GM12878 (cell line): ENCODE measurements around the gene CSNK1G1. TPM values are rescaled to one million over a fixed set of nuclear protein-coding genes. Genes with fewer than 3 reads are reported as not detected.
A peak's percentile ranks its signal among the peaks of the same experiment; 100 is the strongest.

Experiments used
- ATAC-seq: fragments of 200-7000 bp; cut with Tn5 transposase; 3 replicates; pipeline ENCODE4 v1.9.1; 2020; ENCODE audit warnings: mild to moderate bottlenecking, moderate library complexity
- BruUV-seq: library from RNA; stranded (reverse); fragments of 400-500 nt; replicated peaks from 2 replicates; lab custom pipeline; 2021; lab: Mats Ljungman, UMichigan
- CTCF ChIA-PET: fragments of 300-600 bp; sonication (Branson Sonifier 250); formaldehyde crosslinking; extraction: SDS; loops from one replicate; lab custom pipeline; 2021; ENCODE audit warnings: inconsistent platforms; lab: Yijun Ruan, JAX
- POLR2A ChIA-PET: fragments of 350-600 bp; formaldehyde crosslinking; extraction: SDS; loops from one replicate; lab custom pipeline; 2021; ENCODE audit warnings: inconsistent platforms; lab: Charles Lee
- RAD21 ChIA-PET: fragments of 300-600 bp; sonication (Branson Sonifier 250); formaldehyde crosslinking; loops from one replicate; lab custom pipeline; 2023; ENCODE audit warnings: antibody characterized with exemption; ENCODE audit not compliant: unreplicated experiment; lab: Charles Lee
- SMC1A ChIA-PET: fragments of 300-600 bp; sonication (Branson Sonifier 250); formaldehyde crosslinking; loops from one replicate; lab custom pipeline; 2023; ENCODE audit not compliant: unreplicated experiment, uncharacterized antibody; lab: Charles Lee
- DNase-seq: peaks from one replicate; pipeline ENCODE4 v3.0.0-alpha.2; 2011; ENCODE audit warnings: low read depth, low spot score
- FAIRE-seq: peaks from 3 replicates; lab custom pipeline; 2011; peaks lifted over from hg19 to GRCh38; lab: Jason Lieb, UNC
- H2AFZ ChIP-seq: 2 replicates; pipeline ENCODE4 v1.6.0; 2011; ENCODE audit warnings: low read depth, low read length, control low read depth; ENCODE audit not compliant: control insufficient read depth
- H3K27ac ChIP-seq: 2 replicates; pipeline ENCODE4 v1.5.1; 2011; ENCODE audit warnings: control low read depth; ENCODE audit not compliant: control insufficient read depth, insufficient read depth
- H3K27me3 ChIP-seq, 2 experiments: replicated peaks in 1 of 2; 2 replicates each; pipeline versions ENCODE4 v1.6.0 to v1.6.1; 2011; ENCODE audit warnings: low read length in 1 of 2; ENCODE audit not compliant: control insufficient read depth in 2 of 2, insufficient read depth in 2 of 2
- H3K36me3 ChIP-seq, 2 experiments: 2 replicates each; pipeline ENCODE4 v1.5.1; 2011; ENCODE audit warnings: low read length in 1 of 2; ENCODE audit not compliant: control insufficient read depth in 2 of 2, insufficient read depth in 2 of 2
- H3K4me1 ChIP-seq: 2 replicates; pipeline ENCODE4 v1.6.1; 2011; ENCODE audit warnings: mild to moderate bottlenecking, low read length, moderate library complexity, mixed read lengths; ENCODE audit not compliant: control insufficient read depth, insufficient read depth
- H3K4me2 ChIP-seq: 2 replicates; pipeline ENCODE4 v1.6.0; 2011; ENCODE audit warnings: control low read depth; ENCODE audit not compliant: control insufficient read depth, insufficient read depth
- H3K4me3 ChIP-seq: fragments of 200-600 bp; sonication (generic); 2 replicates; pipeline ENCODE4 v1.5.1; 2016
- H3K79me2 ChIP-seq: 2 replicates; pipeline ENCODE4 v1.6.0; 2011; ENCODE audit warnings: low read length; ENCODE audit not compliant: control insufficient read depth, insufficient read depth
- H3K9ac ChIP-seq: 2 replicates; pipeline ENCODE4 v1.8.0; 2011; ENCODE audit warnings: low read length, control low read depth, mixed read lengths; ENCODE audit not compliant: control insufficient read depth, insufficient read depth
- H3K9me3 ChIP-seq: replicated peaks from 3 replicates; pipeline ENCODE4 v1.5.1; 2011; ENCODE audit warnings: mild to moderate bottlenecking, low read length; ENCODE audit not compliant: control insufficient read depth, insufficient read depth
- H4K20me1 ChIP-seq: 2 replicates; pipeline ENCODE4 v1.6.0; 2011; ENCODE audit not compliant: control insufficient read depth, insufficient read depth
- BRCA1 ChIP-seq: IDR thresholded peaks from 2 replicates; pipeline ENCODE4 v1.6.1; 2011; ENCODE audit warnings: low read depth, low read length, improper control_type of control experiment
- CTCF ChIP-seq, 3 experiments: IDR thresholded peaks in 2 of 3; conservative IDR thresholded peaks in 1 of 3; 2 replicates each; pipeline ENCODE4 v1.5.1; 2011; ENCODE audit warnings: low read depth in 3 of 3, low read length in 3 of 3, mild to moderate bottlenecking in 3 of 3, control low read depth in 2 of 3, moderate library complexity in 2 of 3, inconsistent platforms in 1 of 3, mixed read lengths in 1 of 3; ENCODE audit not compliant: control insufficient read depth in 2 of 3, insufficient read depth in 1 of 3; ENCODE audit errors: extremely low read depth in 1 of 3
- NR2C2 ChIP-seq: IDR thresholded peaks from 2 replicates; pipeline ENCODE4 v1.6.1; 2011; ENCODE audit warnings: borderline replicate concordance, low read depth; ENCODE audit not compliant: control insufficient read depth, insufficient read length
- RAD21 ChIP-seq: IDR thresholded peaks from 2 replicates; pipeline ENCODE4 v1.6.1; 2011; ENCODE audit warnings: mild to moderate bottlenecking, low read depth, low read length, moderate library complexity; ENCODE audit not compliant: insufficient read depth
- SMC3 ChIP-seq: IDR thresholded peaks from 2 replicates; pipeline ENCODE4 v1.6.1; 2011; ENCODE audit warnings: low read length, improper control_type of control experiment, borderline replicate concordance
- WGBS: methylation state at CpG from one replicate; pipeline ENCODE4 v1.1.6; 2016; ENCODE audit warnings: low lambda C conversion rate; ENCODE audit not compliant: insufficient replicate concordance, insufficient coverage; ENCODE audit errors: missing lambda C conversion rate; 5-methylcytosine and 5-hydroxymethylcytosine counted together
- in situ Hi-C: fragments of 300-500 bp; cut with MboI; formaldehyde crosslinking; loops from 9 replicates; pipeline ENCODE4 v1.14.3; 2018; ENCODE audit warnings: mixed read lengths
- intact Hi-C: fragments of 100-400 bp; cut with micrococcal nuclease; formaldehyde crosslinking; loops from one replicate; pipeline ENCODE4 v1.14.2; 2022; ENCODE audit not compliant: unreplicated experiment
- polyA plus RNA-seq, 11 experiments: library from polyadenylated mRNA; depleted of rRNA in 4 of 11; unstranded in 6 of 11; stranded (reverse) in 5 of 11; fragments of >200 nt; fragmentation: Nextera tagmentation in 4 of 11; fragmentation: Illumina TruSeq in 1 of 11; extraction: Ambion mirVana in 4 of 11; extraction: Trizol in 1 of 11; gene quantifications; 1 replicate in 1 of 11; 2 replicates in 10 of 11; pipeline versions ENCODE4 v1.2.1 to v1.2.3, GENCODE V29; 2011 to 2016; ENCODE audit warnings: inconsistent platforms in 2 of 11, missing spikeins in 2 of 11, low read depth in 1 of 11
- total RNA-seq, 4 experiments: library from RNA; depleted of rRNA in 3 of 4; stranded (reverse); fragments of >200 nt in 3 of 4; fragmentation: Illumina TruSeq in 1 of 4; extraction: Trizol in 1 of 4; gene quantifications; 2 replicates each; pipeline versions ENCODE4 v1.2.1 to v1.2.3, GENCODE V29; 2013 to 2021

CSNK1G1 gene
- total and polyA plus RNA-seq, 10 of the 15 experiments (the other 5 are each of a cell fraction or from before 2014, with no cell fraction given): 6.1 to 23.4 (median 15.3) TPM

- CTCF ChIA-PET: interaction anchor here (0.6 to 2.1 kb wide), 20 partner anchors 9 to 518 kb away, joined by 3 to 16 read pairs (median 3); partner anchors contain the start of genes CSNK1G1 and TRIP4
Measured at GRCh38 chr15:64209680-64210334, 146.2 kb downstream of the CSNK1G1 start.

More at GRCh38 chr15:64209680-64210334, 146.2 kb downstream of the CSNK1G1 start:
- SMC1A ChIA-PET: interaction anchor here (0.6 to 2.0 kb wide), 25 partner anchors 8 to 521 kb away, joined by 3 to 17 read pairs (median 4); partner anchors contain the start of gene CSNK1G1
- intact Hi-C loops: loop anchor here (2.0 to 10.0 kb wide), 5 partner anchors 149 to 517 kb away; partner anchors contain the start of genes PCLAF and TRIP4
- Histone ChIP-seq H3K4me1 (no peaks in the 10 kb centered on the region), H3K27me3 (no peaks in the 10 kb centered on the region), H2AFZ (no peak overlapping the region), H3K4me3 (no peak overlapping the region), H3K4me2 (no peak overlapping the region), H3K79me2 (no peaks in the 10 kb centered on the region), H4K20me1 (no peaks in the 10 kb centered on the region), H3K9me3 (no peaks in the 10 kb centered on the region), H3K27ac (no peak overlapping the region), H3K36me3 (peaks cover 2 to 6% of the 10 kb centered on the region in 2 experiments; a peak in 2 of 4 replicates), H3K9ac (no peak overlapping the region)
- RAD21 ChIA-PET: interaction anchor here (0.7 to 1.4 kb wide), 7 partner anchors 30 to 518 kb away, joined by 3 to 8 read pairs (median 3); no protein-coding TSS in a partner anchor
- TF ChIP-seq RAD21 (peak; percentile 78), CTCF (IDR thresholded peaks at IDR 0.05 in 2 of 3, conservative IDR thresholded peaks at IDR 0.05 in 1 of 3; ENCODE audit: control insufficient read depth in 2 of 3, extremely low read depth in 1 of 3, insufficient read depth in 1 of 3, low read depth in 3 of 3, low read length in 3 of 3) (peak; percentile 29 to 54 (median 32); a peak in 4 of 6 replicates), NR2C2 (no peak), BRCA1 (no peak), SMC3 (peak; percentile 55; the same call in 1 of the 2 replicates)
- POLR2A ChIA-PET: interaction anchor here (0.6 kb wide), 1 partner anchor 25 kb away, joined by 4 read pairs; no protein-coding TSS in a partner anchor
- BruUV-seq: no TSS peak
- FAIRE-seq (peak; percentile 68), DNase-seq (peak; percentile 9), ATAC-seq (peak; percentile 72)
- 14% methylated on average over 3 of the region's 3 CpGs for WGBS
- in situ Hi-C loops: loop anchor here (25.0 kb wide), 1 partner anchor 452 kb away; no protein-coding TSS in a partner anchor
